K562 (cell line): Measurements from ENCODE around the gene RNU11. TPM values are rescaled to one million over a fixed set of nuclear protein-coding genes. Genes with fewer than 3 reads are reported as not detected.

Source experiments
- C11orf30 ChIP-seq: fragments of 450-650 bp; IDR thresholded peaks from 2 replicates; pipeline ENCODE4 v1.6.1; 2016; ENCODE audit warnings: low read depth, mild to moderate bottlenecking
- FOXK1 ChIP-seq: sonication (generic); formaldehyde crosslinking; IDR thresholded peaks from 2 replicates; pipeline ENCODE4 v1.8.0; 2022; ENCODE audit warnings: missing genetic modification reagents, mild to moderate bottlenecking, borderline replicate concordance
- HMG20A ChIP-seq: fragments of 450-650 bp; formaldehyde crosslinking; conservative IDR thresholded peaks from 2 replicates; pipeline ENCODE4 v1.4.0; 2020; ENCODE audit warnings: mild to moderate bottlenecking, mixed read lengths
- HMG20B ChIP-seq: fragments of 250-450 bp; sonication (Bioruptor Pico); IDR thresholded peaks from 2 replicates; pipeline ENCODE4 v1.5.0; 2021; ENCODE audit warnings: mild to moderate bottlenecking
- MEF2A ChIP-seq: IDR thresholded peaks from 2 replicates; pipeline ENCODE4 v1.6.1; 2011; ENCODE audit warnings: low read depth, mild to moderate bottlenecking, low read length, moderate library complexity; ENCODE audit not compliant: control insufficient read depth
- NFXL1 ChIP-seq: fragments of 450-650 bp; formaldehyde crosslinking; IDR thresholded peaks from 2 replicates; pipeline ENCODE4 v1.4.0; 2021; ENCODE audit warnings: mild to moderate bottlenecking
- PML ChIP-seq: IDR thresholded peaks from 2 replicates; pipeline ENCODE4 v1.6.1; 2012; ENCODE audit warnings: low read length, inconsistent platforms
- SIX5 ChIP-seq, 2 experiments: IDR thresholded peaks; 2 replicates each; pipeline ENCODE4 v1.6.1; 2011; ENCODE audit warnings: low read length in 2 of 2, borderline replicate concordance in 1 of 2, low read depth in 1 of 2, mild to moderate bottlenecking in 1 of 2, moderate library complexity in 1 of 2; ENCODE audit not compliant: insufficient read depth in 1 of 2
- SNRNP70 ChIP-seq: fragments of 200-400 bp; formaldehyde crosslinking; optimal IDR thresholded peaks from 2 replicates; pipeline ENCODE3; 2017; ENCODE audit warnings: low read depth, low read length
- SOX6 ChIP-seq: fragments of 450-650 bp; IDR thresholded peaks from 2 replicates; pipeline ENCODE4 v1.6.1; 2014; ENCODE audit warnings: mild to moderate bottlenecking
- THRAP3 ChIP-seq: fragments of 450-650 bp; IDR thresholded peaks from 2 replicates; pipeline ENCODE4 v1.6.1; 2016; ENCODE audit warnings: mild to moderate bottlenecking, inconsistent platforms, borderline replicate concordance
- XRCC5 ChIP-seq: fragments of 200-400 bp; formaldehyde crosslinking; IDR thresholded peaks from 2 replicates; pipeline ENCODE4 v1.6.1; 2017; ENCODE audit warnings: low read depth, mild to moderate bottlenecking, low read length
- ZC3H8 ChIP-seq: fragments of 450-650 bp; IDR thresholded peaks from 2 replicates; pipeline ENCODE4 v1.6.1; 2017
- ZEB2 ChIP-seq: fragments of 450-650 bp; IDR thresholded peaks from 2 replicates; pipeline ENCODE4 v1.6.1; 2016
- ZFPM2 ChIP-seq: fragments of 250-450 bp; sonication (Bioruptor Pico); IDR thresholded peaks from 2 replicates; pipeline ENCODE4 v1.5.1; 2022; ENCODE audit warnings: mild to moderate bottlenecking
- ZKSCAN1 ChIP-seq: fragments of 150-350 bp; IDR thresholded peaks from 2 replicates; pipeline ENCODE4 v1.6.1; 2016; ENCODE audit warnings: low read depth, low read length
- ZNF23 ChIP-seq: fragments of 250-450 bp; sonication (Bioruptor Pico); IDR thresholded peaks from 2 replicates; pipeline ENCODE4 v1.4.0; 2020; ENCODE audit warnings: mild to moderate bottlenecking
- ZNF584 ChIP-seq: fragments of 200-800 bp; sonication (Bioruptor generic); IDR thresholded peaks from 2 replicates; pipeline ENCODE4 v1.6.1; 2016; ENCODE audit warnings: low read depth, mild to moderate bottlenecking, missing genetic modification characterization, missing compliant biosample characterization
- ZNF696 ChIP-seq: fragments of 250-450 bp; sonication (Bioruptor Pico); conservative IDR thresholded peaks from 2 replicates; pipeline ENCODE4 v1.4.0; 2020; ENCODE audit warnings: mild to moderate bottlenecking, moderate library complexity
- ZNF75A ChIP-seq: fragments of 450-650 bp; formaldehyde crosslinking; IDR thresholded peaks from 2 replicates; pipeline ENCODE4 v1.4.0; 2020; ENCODE audit warnings: mild to moderate bottlenecking
- ZZZ3 ChIP-seq: fragments of 450-650 bp; IDR thresholded peaks from 2 replicates; pipeline ENCODE4 v1.6.1; 2016; ENCODE audit warnings: antibody characterized with exemption, mild to moderate bottlenecking, moderate library complexity
- polyA plus RNA-seq, 8 experiments: library from polyadenylated mRNA; depleted of rRNA in 4 of 8; stranded (reverse) in 5 of 8; unstranded in 3 of 8; fragments of >200 nt; fragmentation: Nextera tagmentation in 2 of 8; fragmentation: Illumina TruSeq in 1 of 8; extraction: Ambion mirVana in 2 of 8; extraction: Trizol in 1 of 8; gene quantifications; 2 replicates each; pipeline versions ENCODE4 v1.2.1 to v1.2.3, GENCODE V29; 2011 to 2014; ENCODE audit warnings: inconsistent platforms in 1 of 8, missing spikeins in 1 of 8
- total RNA-seq, 7 experiments: library from RNA; depleted of rRNA in 6 of 7; stranded (reverse); fragments of >200 nt in 6 of 7; fragmentation: Illumina TruSeq in 2 of 7; extraction: Trizol in 2 of 7; gene quantifications; 2 replicates each; pipeline versions ENCODE4 v1.2.1 to v1.2.3, GENCODE V29; 2011 to 2021; ENCODE audit warnings: low replicate concordance in 1 of 7
- TF ChIP-seq, protein P1 (sequence below): fragments of 250-450 bp; sonication (Bioruptor Pico); IDR thresholded peaks from 2 replicates; pipeline ENCODE4 v1.5.0; 2021; ENCODE audit warnings: mild to moderate bottlenecking, borderline replicate concordance
- TF ChIP-seq, protein P2 (sequence below): fragments of 250-450 bp; sonication (Bioruptor Pico); IDR thresholded peaks from 2 replicates; pipeline ENCODE4 v1.8.0; 2021; ENCODE audit warnings: moderate library complexity, mild to moderate bottlenecking, inconsistent platforms
- TF ChIP-seq, protein P3 (sequence below): fragments of 250-450 bp; sonication (Bioruptor Pico); IDR thresholded peaks from 2 replicates; pipeline ENCODE4 v1.8.0; 2022; ENCODE audit warnings: moderate library complexity, mild to moderate bottlenecking, inconsistent platforms

Gene RNU11
- total and polyA plus RNA-seq, 9 of the 15 experiments (the other 6 are each of a cell fraction or from before 2014, with no cell fraction given): not detected

DNA sequence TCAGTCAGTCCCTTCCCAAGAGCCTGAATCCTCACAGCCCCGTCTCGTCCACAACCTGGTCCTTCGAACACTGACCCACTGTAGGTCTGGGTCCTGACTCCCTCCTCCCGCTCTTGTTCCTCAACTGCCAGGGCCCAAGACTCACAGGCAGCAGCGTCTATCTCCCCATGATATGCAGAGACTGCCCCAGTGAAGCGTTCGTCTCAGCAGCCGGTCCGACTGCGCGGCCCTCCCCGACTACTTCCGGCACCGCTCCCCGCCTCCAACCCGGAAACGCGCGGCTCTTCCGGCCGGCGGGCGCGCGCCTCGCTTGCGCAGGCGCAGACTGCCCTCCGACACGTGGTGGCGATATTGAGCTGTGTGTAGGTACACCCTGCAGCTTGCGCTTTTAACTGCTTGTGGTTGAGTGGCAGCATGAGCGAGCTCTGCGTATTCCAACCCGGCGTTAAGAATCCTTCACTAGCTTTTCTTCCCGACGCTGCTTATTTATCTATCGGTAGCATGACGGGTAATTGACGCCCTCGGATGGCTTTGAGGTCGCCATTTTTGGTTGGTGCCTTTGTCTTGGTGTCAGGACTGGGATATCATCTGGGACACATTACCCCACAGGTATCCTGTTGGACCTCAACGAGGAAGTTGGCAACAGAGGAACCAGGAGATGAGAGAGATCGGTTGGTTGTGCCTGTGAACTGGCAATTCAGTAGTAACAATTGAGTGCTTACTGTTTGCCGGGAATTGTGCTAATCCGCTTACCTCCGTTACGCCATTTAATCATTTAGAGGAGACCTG, 5.4 kb upstream of the RNU11 start, which contains the start of gene TAF12 (continued):
- TF ChIP-seq, protein P1, sequence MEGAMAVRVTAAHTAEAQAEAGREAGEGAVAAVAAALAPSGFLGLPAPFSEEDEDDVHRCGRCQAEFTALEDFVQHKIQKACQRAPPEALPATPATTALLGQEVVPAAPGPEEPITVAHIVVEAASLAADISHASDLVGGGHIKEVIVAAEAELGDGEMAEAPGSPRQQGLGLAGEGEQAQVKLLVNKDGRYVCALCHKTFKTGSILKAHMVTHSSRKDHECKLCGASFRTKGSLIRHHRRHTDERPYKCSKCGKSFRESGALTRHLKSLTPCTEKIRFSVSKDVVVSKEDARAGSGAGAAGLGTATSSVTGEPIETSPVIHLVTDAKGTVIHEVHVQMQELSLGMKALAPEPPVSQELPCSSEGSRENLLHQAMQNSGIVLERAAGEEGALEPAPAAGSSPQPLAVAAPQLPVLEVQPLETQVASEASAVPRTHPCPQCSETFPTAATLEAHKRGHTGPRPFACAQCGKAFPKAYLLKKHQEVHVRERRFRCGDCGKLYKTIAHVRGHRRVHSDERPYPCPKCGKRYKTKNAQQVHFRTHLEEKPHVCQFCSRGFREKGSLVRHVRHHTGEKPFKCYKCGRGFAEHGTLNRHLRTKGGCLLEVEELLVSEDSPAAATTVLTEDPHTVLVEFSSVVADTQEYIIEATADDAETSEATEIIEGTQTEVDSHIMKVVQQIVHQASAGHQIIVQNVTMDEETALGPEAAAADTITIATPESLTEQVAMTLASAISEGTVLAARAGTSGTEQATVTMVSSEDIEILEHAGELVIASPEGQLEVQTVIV: no peak
- 0 out of 2 replicates have a peak, but pooled peaks have one; percentile 36 for TF ChIP-seq MEF2A
- peak; percentile 82; the same call in 1 of the 2 replicates for TF ChIP-seq THRAP3
- TF ChIP-seq ZFPM2 (CRISPR knock-in tag): peak; percentile 82; the same call in 1 of the 2 replicates
- peak; percentile 81 for TF ChIP-seq C11orf30
- TF ChIP-seq ZNF584 (CRISPR knock-in tag): no peak
- no peak for TF ChIP-seq NFXL1 (CRISPR knock-in tag)
- TF ChIP-seq ZNF696 (CRISPR knock-in tag): no peak
- TF ChIP-seq SNRNP70: no peak
- TF ChIP-seq, protein P2, sequence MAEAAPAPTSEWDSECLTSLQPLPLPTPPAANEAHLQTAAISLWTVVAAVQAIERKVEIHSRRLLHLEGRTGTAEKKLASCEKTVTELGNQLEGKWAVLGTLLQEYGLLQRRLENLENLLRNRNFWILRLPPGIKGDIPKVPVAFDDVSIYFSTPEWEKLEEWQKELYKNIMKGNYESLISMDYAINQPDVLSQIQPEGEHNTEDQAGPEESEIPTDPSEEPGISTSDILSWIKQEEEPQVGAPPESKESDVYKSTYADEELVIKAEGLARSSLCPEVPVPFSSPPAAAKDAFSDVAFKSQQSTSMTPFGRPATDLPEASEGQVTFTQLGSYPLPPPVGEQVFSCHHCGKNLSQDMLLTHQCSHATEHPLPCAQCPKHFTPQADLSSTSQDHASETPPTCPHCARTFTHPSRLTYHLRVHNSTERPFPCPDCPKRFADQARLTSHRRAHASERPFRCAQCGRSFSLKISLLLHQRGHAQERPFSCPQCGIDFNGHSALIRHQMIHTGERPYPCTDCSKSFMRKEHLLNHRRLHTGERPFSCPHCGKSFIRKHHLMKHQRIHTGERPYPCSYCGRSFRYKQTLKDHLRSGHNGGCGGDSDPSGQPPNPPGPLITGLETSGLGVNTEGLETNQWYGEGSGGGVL (CRISPR knock-in tag): 0 out of 2 replicates have a peak, but pooled peaks have one; percentile 25
- TF ChIP-seq FOXK1 (CRISPR knock-in tag): no peak
- TF ChIP-seq SOX6: peak; percentile 76; the same call in 1 of the 2 replicates
- TF ChIP-seq, protein P3, sequence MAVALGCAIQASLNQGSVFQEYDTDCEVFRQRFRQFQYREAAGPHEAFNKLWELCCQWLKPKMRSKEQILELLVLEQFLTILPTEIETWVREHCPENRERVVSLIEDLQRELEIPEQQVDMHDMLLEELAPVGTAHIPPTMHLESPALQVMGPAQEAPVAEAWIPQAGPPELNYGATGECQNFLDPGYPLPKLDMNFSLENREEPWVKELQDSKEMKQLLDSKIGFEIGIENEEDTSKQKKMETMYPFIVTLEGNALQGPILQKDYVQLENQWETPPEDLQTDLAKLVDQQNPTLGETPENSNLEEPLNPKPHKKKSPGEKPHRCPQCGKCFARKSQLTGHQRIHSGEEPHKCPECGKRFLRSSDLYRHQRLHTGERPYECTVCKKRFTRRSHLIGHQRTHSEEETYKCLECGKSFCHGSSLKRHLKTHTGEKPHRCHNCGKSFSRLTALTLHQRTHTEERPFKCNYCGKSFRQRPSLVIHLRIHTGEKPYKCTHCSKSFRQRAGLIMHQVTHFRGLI (CRISPR knock-in tag): no peak
- TF ChIP-seq HMG20B (CRISPR knock-in tag): no peak
- no peak for TF ChIP-seq SIX5 (IDR thresholded peaks at IDR 0.05; ENCODE audit: borderline replicate concordance in 1 of 2, insufficient read depth in 1 of 2, low read depth in 1 of 2, low read length in 2 of 2)
- peak; percentile 48; the same call in 1 of the 2 replicates for TF ChIP-seq ZKSCAN1
- peak; percentile 43; the same call in 1 of the 2 replicates for TF ChIP-seq ZEB2
- TF ChIP-seq ZNF23: no peak
- peak; percentile 49; the same call in 1 of the 2 replicates for TF ChIP-seq ZC3H8
- TF ChIP-seq ZZZ3: no peak; the same call in 1 of the 2 replicates
- TF ChIP-seq XRCC5: 0 out of 2 replicates have a peak, but pooled peaks have one; percentile 20
- TF ChIP-seq HMG20A (CRISPR knock-in tag): no peak
- peak; percentile 91 for TF ChIP-seq PML
- TF ChIP-seq ZNF75A (CRISPR knock-in tag): 0 out of 2 replicates have a peak, but pooled peaks have one; percentile 8
